Ishikawa (cell line): ENCODE measurements around the gene LYG2.

Source experiments
- EGR1 ChIP-seq: IDR thresholded peaks from 2 replicates; pipeline ENCODE4 v1.6.1; 2012
- FOXM1 ChIP-seq: IDR thresholded peaks from 2 replicates; pipeline ENCODE4 v1.6.1; 2012; ENCODE audit warnings: low read depth, borderline replicate concordance
- RAD21 ChIP-seq: IDR thresholded peaks from 2 replicates; pipeline ENCODE4 v1.6.1; 2012; ENCODE audit warnings: low read depth
- TCF12 ChIP-seq: IDR thresholded peaks from 2 replicates; pipeline ENCODE4 v1.6.1; 2012; ENCODE audit warnings: low read depth
- YY1 ChIP-seq: IDR thresholded peaks from 2 replicates; pipeline ENCODE4 v1.6.1; 2012; ENCODE audit warnings: low read depth
- TF ChIP-seq, protein P1 (sequence below): IDR thresholded peaks from 2 replicates; pipeline ENCODE4 v1.6.1; 2012
- TF ChIP-seq, protein P2 (sequence below): IDR thresholded peaks from 2 replicates; pipeline ENCODE4 v1.6.1; 2012; ENCODE audit warnings: low read depth, mild to moderate bottlenecking

DNA sequence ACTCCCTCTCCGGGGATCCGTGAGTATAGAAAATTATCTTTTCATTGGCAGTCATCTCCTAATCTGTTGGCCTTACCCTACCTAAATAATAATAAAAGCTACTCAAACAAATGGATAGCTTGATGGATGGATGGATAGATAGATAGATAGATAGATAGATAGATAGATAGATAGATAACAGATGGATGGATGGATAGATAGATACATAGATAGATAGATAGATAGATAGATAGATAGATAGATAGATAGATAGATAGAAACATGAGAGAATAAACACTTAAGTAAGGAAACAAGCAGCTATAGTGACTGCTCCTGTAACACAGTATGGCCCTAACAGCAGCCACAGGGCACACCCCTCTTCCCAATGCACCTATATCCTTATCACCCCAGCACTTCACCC lies 39.4 kb downstream of the LYG2 start:
- TF ChIP-seq, protein P1, sequence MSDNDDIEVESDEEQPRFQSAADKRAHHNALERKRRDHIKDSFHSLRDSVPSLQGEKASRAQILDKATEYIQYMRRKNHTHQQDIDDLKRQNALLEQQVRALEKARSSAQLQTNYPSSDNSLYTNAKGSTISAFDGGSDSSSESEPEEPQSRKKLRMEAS = no peak
- TF ChIP-seq RAD21 (no peak), YY1 (no peak), EGR1 (no peak), TCF12 (no peak), FOXM1 (no peak)
- TF ChIP-seq, protein P2, sequence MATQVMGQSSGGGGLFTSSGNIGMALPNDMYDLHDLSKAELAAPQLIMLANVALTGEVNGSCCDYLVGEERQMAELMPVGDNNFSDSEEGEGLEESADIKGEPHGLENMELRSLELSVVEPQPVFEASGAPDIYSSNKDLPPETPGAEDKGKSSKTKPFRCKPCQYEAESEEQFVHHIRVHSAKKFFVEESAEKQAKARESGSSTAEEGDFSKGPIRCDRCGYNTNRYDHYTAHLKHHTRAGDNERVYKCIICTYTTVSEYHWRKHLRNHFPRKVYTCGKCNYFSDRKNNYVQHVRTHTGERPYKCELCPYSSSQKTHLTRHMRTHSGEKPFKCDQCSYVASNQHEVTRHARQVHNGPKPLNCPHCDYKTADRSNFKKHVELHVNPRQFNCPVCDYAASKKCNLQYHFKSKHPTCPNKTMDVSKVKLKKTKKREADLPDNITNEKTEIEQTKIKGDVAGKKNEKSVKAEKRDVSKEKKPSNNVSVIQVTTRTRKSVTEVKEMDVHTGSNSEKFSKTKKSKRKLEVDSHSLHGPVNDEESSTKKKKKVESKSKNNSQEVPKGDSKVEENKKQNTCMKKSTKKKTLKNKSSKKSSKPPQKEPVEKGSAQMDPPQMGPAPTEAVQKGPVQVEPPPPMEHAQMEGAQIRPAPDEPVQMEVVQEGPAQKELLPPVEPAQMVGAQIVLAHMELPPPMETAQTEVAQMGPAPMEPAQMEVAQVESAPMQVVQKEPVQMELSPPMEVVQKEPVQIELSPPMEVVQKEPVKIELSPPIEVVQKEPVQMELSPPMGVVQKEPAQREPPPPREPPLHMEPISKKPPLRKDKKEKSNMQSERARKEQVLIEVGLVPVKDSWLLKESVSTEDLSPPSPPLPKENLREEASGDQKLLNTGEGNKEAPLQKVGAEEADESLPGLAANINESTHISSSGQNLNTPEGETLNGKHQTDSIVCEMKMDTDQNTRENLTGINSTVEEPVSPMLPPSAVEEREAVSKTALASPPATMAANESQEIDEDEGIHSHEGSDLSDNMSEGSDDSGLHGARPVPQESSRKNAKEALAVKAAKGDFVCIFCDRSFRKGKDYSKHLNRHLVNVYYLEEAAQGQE = no peak
